Muscle of back (tissue), 13 donors: ENCODE data around the gene XKRX. TPM values are rescaled to one million over a fixed set of nuclear protein-coding genes. Genes with fewer than 3 reads are reported as not detected.

Experiments used
- DNase-seq, 3 donors: peaks; one replicate each; pipeline versions ENCODE4 v3.0.0 to v3.0.0-alpha.2; 2013
- long read RNA-seq, 9 donors: transcript quantifications; one replicate each; lab custom pipeline, GENCODE V29; 2026
- polyA plus RNA-seq, 10 donors: library from polyadenylated mRNA; unstranded; fragments of 120-200 nt; gene quantifications; one replicate each; pipeline ENCODE4 v1.2.1, GENCODE V29; 2013; ENCODE audit not compliant: insufficient read length in 10 of 10

The XKRX gene
- under 1 TPM in 4 of 10 donors, not detected in 6; 0.05 to 0.48 (median 0.28) TPM for polyA plus RNA-seq
- long read RNA-seq, donor 1: 0 reads
- long read RNA-seq, donor 2: 0 reads
- long read RNA-seq, donor 3: 0 reads
- long read RNA-seq, donor 4: 0 reads
- long read RNA-seq, donor 5: 0 reads
- long read RNA-seq, donor 6: 0 reads
- long read RNA-seq, donor 7: 0 reads
- long read RNA-seq, donor 8: 0 reads
- long read RNA-seq, donor 9: 0 reads

GRCh38 chrX:100928660-100929613 lies at the start of gene XKRX:
XKRX (minus strand) TSS chrX:100928917; CDS start chrX:100928304, 613 bp downstream.
- peak in 2 of 3 donors; percentile 4 to 32 for DNase-seq

- DNase-seq: no peak
Measured at GRCh38 chrX:100976211-100976610, 47.5 kb upstream of the XKRX start.

GRCh38 chrX:100975212-100975611 lies 46.5 kb upstream of the XKRX start:
- DNase-seq: no peak

GRCh38 chrX:100973411-100973810 lies 44.7 kb upstream of the XKRX start:
- no peak for DNase-seq

GRCh38 chrX:100969936-100970335 lies 41.2 kb upstream of the XKRX start:
- DNase-seq: no peak

- DNase-seq: no peak
Measured at GRCh38 chrX:100969408-100969807, 40.7 kb upstream of the XKRX start, which contains the start of gene ARL13A. ARL13A (plus strand) TSS chrX:100969708; CDS start chrX:100973690, 3,982 bp downstream.

- no peak for DNase-seq
Measured at GRCh38 chrX:100964362-100964761, 35.6 kb upstream of the XKRX start.

- DNase-seq: no peak
Measured at GRCh38 chrX:100962811-100963210, 34.1 kb upstream of the XKRX start.

- DNase-seq: no peak
Measured at GRCh38 chrX:100948557-100948956, 19.8 kb upstream of the XKRX start.

GRCh38 chrX:100946299-100946927 lies 17.7 kb upstream of the XKRX start:
- DNase-seq: no peak

GRCh38 chrX:100944601-100945000 lies 15.9 kb upstream of the XKRX start:
- DNase-seq: no peak

GRCh38 chrX:100939333-100939732 lies 10.6 kb upstream of the XKRX start:
- no peak for DNase-seq

GRCh38 chrX:100935767-100936166 lies 7.0 kb upstream of the XKRX start:
- DNase-seq: no peak

GRCh38 chrX:100931925-100932285 lies 3.2 kb upstream of the XKRX start:
- no peak for DNase-seq

GRCh38 chrX:100931218-100931924 lies 2.7 kb upstream of the XKRX start:
- no peak for DNase-seq

GRCh38 chrX:100926453-100926852 lies 2.3 kb downstream of the XKRX start:
- DNase-seq: no peak

- no peak for DNase-seq
Measured at GRCh38 chrX:100924375-100924774, 4.3 kb downstream of the XKRX start.

- DNase-seq: no peak
Measured at GRCh38 chrX:100915562-100915961, 13.2 kb downstream of the XKRX start.

- DNase-seq: no peak
Measured at GRCh38 chrX:100913111-100913510, 15.6 kb downstream of the XKRX start.

- no peak for DNase-seq
Measured at GRCh38 chrX:100911731-100912130, 17.0 kb downstream of the XKRX start.

- no peak for DNase-seq
Measured at GRCh38 chrX:100905620-100906019, 23.1 kb downstream of the XKRX start.

GRCh38 chrX:100904433-100904832 lies 24.3 kb downstream of the XKRX start:
- no peak for DNase-seq
